Measurements from ENCODE around the gene FKBP15.
"Not testable (repeated sequence)": the region's sequence is repeated elsewhere in the genome, so short reads cannot be mapped to it uniquely, and the experiment has no call there.

The FKBP15 gene

GRCh38 chr9:113181165-113181564, 39.9 kb downstream of the FKBP15 start:
- no peak for DNase-seq

- DNase-seq, result no peak
Observed at GRCh38 chr9:113179839-113180238, 41.2 kb downstream of the FKBP15 start.

- DNase-seq, result no peak
Observed at GRCh38 chr9:113178087-113178486, 43.0 kb downstream of the FKBP15 start.

- no peak for DNase-seq
Observed at GRCh38 chr9:113177251-113177650, 43.8 kb downstream of the FKBP15 start.

GRCh38 chr9:113176803-113177202, 44.3 kb downstream of the FKBP15 start:
- DNase-seq, result no peak

- DNase-seq, result no peak
Observed at GRCh38 chr9:113173341-113173740, 47.7 kb downstream of the FKBP15 start.

- no peak for DNase-seq
Observed at GRCh38 chr9:113168809-113169208, 52.3 kb downstream of the FKBP15 start.

- DNase-seq, result no peak
Observed at GRCh38 chr9:113166039-113166438, 55.0 kb downstream of the FKBP15 start.

- DNase-seq, result no peak
Observed at GRCh38 chr9:113164536-113165300, 56.4 kb downstream of the FKBP15 start.

GRCh38 chr9:113163001-113163400, 58.1 kb downstream of the FKBP15 start:
- DNase-seq, result no peak

- DNase-seq, result no peak
Observed at GRCh38 chr9:113160571-113160970, 60.5 kb downstream of the FKBP15 start.

- DNase-seq, result no peak
Observed at GRCh38 chr9:113158446-113158845, 62.6 kb downstream of the FKBP15 start.

- DNase-seq, result no peak
Observed at GRCh38 chr9:113156880-113157279, 64.2 kb downstream of the FKBP15 start.

- peak; percentile 35 to 57 for DNase-seq
Observed at GRCh38 chr9:113155911-113156588, 65.0 kb downstream of the FKBP15 start.

- no peak for DNase-seq
Observed at GRCh38 chr9:113154946-113155345, 66.1 kb downstream of the FKBP15 start.

GRCh38 chr9:113154471-113154870, 66.6 kb downstream of the FKBP15 start:
- no peak for DNase-seq

- no peak for DNase-seq
Observed at GRCh38 chr9:113153599-113153998, 67.5 kb downstream of the FKBP15 start.

- no peak for DNase-seq
Observed at GRCh38 chr9:113152699-113153098, 68.4 kb downstream of the FKBP15 start.

- no peak for DNase-seq
Observed at GRCh38 chr9:113151696-113152630, 69.1 kb downstream of the FKBP15 start.

- DNase-seq, result peak; percentile 88 to 90
Observed at GRCh38 chr9:113150670-113151611, 70.1 kb downstream of the FKBP15 start, which contains the start of gene SLC31A2. SLC31A2 (plus strand) TSS chr9:113151007; CDS start chr9:113151075, 68 bp downstream.

GRCh38 chr9:113149561-113149960, 71.5 kb downstream of the FKBP15 start:
- not testable (repeated sequence) for DNase-seq

Measured in activated CD4-positive, alpha-beta T cell treated with anti-CD3 and anti-CD28 coated beads, Interleukin-2, amount 50 U/mL, for 48 hours (primary cell).